HepG2 (cell line): ENCODE measurements around the gene ETF1. TPM values are rescaled to one million over a fixed set of nuclear protein-coding genes. Genes with fewer than 3 reads are reported as not detected.

Source experiments
- HIC2 ChIP-seq: sonication (generic); formaldehyde crosslinking; IDR thresholded peaks from 2 replicates; pipeline ENCODE4 v1.9.0; 2022; ENCODE audit warnings: low read depth, missing genetic modification reagents
- HNF4A ChIP-seq: sonication (generic); formaldehyde crosslinking; IDR thresholded peaks from 2 replicates; pipeline ENCODE4 v1.4.0; 2020; ENCODE audit warnings: missing genetic modification reagents
- IKZF4 ChIP-seq: sonication (generic); formaldehyde crosslinking; IDR thresholded peaks from 2 replicates; pipeline ENCODE4 v1.5.1; 2020; ENCODE audit warnings: borderline replicate concordance, mild to moderate bottlenecking, low read depth, missing genetic modification reagents; ENCODE audit errors: not compliant biosample characterization
- JUN ChIP-seq: sonication (generic); formaldehyde crosslinking; IDR thresholded peaks from 2 replicates; pipeline ENCODE4 v1.4.0; 2020; ENCODE audit warnings: mild to moderate bottlenecking, missing genetic modification reagents
- NFAT5 ChIP-seq: sonication (generic); formaldehyde crosslinking; IDR thresholded peaks from 2 replicates; pipeline ENCODE4 v1.4.0; 2020; ENCODE audit warnings: missing genetic modification reagents
- NFIC ChIP-seq: IDR thresholded peaks from 2 replicates; pipeline ENCODE4 v1.6.1; 2012; ENCODE audit warnings: mild to moderate bottlenecking, low read length, inconsistent platforms
- NR0B2 ChIP-seq: sonication (generic); formaldehyde crosslinking; IDR thresholded peaks from 2 replicates; pipeline ENCODE4 v1.4.0; 2020; ENCODE audit warnings: mild to moderate bottlenecking, missing genetic modification reagents
- RARA ChIP-seq: IDR thresholded peaks from 2 replicates; pipeline ENCODE4 v1.6.1; 2016; ENCODE audit warnings: missing genetic modification reagents, missing compliant biosample characterization
- REPIN1 ChIP-seq: sonication (generic); formaldehyde crosslinking; IDR thresholded peaks from 2 replicates; pipeline ENCODE4 v1.8.0; 2022; ENCODE audit warnings: missing genetic modification reagents, low read depth, mild to moderate bottlenecking, borderline replicate concordance
- RFXANK ChIP-seq: IDR thresholded peaks from 2 replicates; pipeline ENCODE4 v1.6.1; 2016
- ZBED4 ChIP-seq: sonication (generic); formaldehyde crosslinking; IDR thresholded peaks from 2 replicates; pipeline ENCODE4 v1.4.0; 2020; ENCODE audit warnings: missing genetic modification reagents, borderline replicate concordance
- ZNF773 ChIP-seq: sonication (generic); formaldehyde crosslinking; IDR thresholded peaks from 2 replicates; pipeline ENCODE4 v1.4.0; 2020; ENCODE audit warnings: missing genetic modification reagents, borderline replicate concordance
- polyA plus RNA-seq, 8 experiments: library from polyadenylated mRNA; depleted of rRNA in 3 of 8; stranded (reverse) in 7 of 8; unstranded in 1 of 8; fragments of >200 nt; fragmentation: Illumina TruSeq in 4 of 8; extraction: Trizol in 4 of 8; gene quantifications; 2 replicates each; pipeline versions ENCODE4 v1.2.1 to v1.2.3, GENCODE V29; 2011 to 2016; ENCODE audit warnings: low read depth in 4 of 8, missing spikeins in 1 of 8, mixed read lengths in 1 of 8; ENCODE audit not compliant: insufficient read depth in 1 of 8
- total RNA-seq, 5 experiments: library from RNA; depleted of rRNA; stranded (reverse); fragments of >200 nt; fragmentation: Illumina TruSeq; extraction: Trizol; gene quantifications; 2 replicates each; pipeline ENCODE4 v1.2.3, GENCODE V29; 2016; ENCODE audit warnings: low read depth in 1 of 5
- TF ChIP-seq, protein P1 (sequence below): sonication (generic); formaldehyde crosslinking; IDR thresholded peaks from 2 replicates; pipeline ENCODE4 v1.5.0; 2020; ENCODE audit warnings: mild to moderate bottlenecking, missing genetic modification reagents, moderate library complexity

The ETF1 gene
- total and polyA plus RNA-seq, 2 of the 13 experiments (the other 11 are each of a cell fraction or from before 2014, with no cell fraction given): 52.1 to 184 TPM

GRCh38 chr5:138542956-138543729, at the start of gene ETF1 (continued):
- TF ChIP-seq ZBED4 (CRISPR knock-in tag) (peak; percentile 11; the same call in 1 of the 2 replicates), HNF4A (no peak; the same call in 1 of the 2 replicates), JUN (CRISPR knock-in tag) (peak; percentile 70; the same call in 1 of the 2 replicates), NFAT5 (CRISPR knock-in tag) (0 out of 2 replicates have a peak, but pooled peaks have one; percentile 37), RARA (CRISPR knock-in tag) (0 out of 2 replicates have a peak, but pooled peaks have one; percentile 13), REPIN1 (CRISPR knock-in tag) (peak; percentile 89), RFXANK (no peak; the same call in 1 of the 2 replicates), HIC2 (no peak), NR0B2 (CRISPR knock-in tag) (0 out of 2 replicates have a peak, but pooled peaks have one; percentile 5), IKZF4 (CRISPR knock-in tag) (no peak), NFIC (no peak), ZNF773 (CRISPR knock-in tag) (no peak)
- TF ChIP-seq, protein P1, sequence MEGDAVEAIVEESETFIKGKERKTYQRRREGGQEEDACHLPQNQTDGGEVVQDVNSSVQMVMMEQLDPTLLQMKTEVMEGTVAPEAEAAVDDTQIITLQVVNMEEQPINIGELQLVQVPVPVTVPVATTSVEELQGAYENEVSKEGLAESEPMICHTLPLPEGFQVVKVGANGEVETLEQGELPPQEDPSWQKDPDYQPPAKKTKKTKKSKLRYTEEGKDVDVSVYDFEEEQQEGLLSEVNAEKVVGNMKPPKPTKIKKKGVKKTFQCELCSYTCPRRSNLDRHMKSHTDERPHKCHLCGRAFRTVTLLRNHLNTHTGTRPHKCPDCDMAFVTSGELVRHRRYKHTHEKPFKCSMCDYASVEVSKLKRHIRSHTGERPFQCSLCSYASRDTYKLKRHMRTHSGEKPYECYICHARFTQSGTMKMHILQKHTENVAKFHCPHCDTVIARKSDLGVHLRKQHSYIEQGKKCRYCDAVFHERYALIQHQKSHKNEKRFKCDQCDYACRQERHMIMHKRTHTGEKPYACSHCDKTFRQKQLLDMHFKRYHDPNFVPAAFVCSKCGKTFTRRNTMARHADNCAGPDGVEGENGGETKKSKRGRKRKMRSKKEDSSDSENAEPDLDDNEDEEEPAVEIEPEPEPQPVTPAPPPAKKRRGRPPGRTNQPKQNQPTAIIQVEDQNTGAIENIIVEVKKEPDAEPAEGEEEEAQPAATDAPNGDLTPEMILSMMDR (CRISPR knock-in tag): peak; percentile 26
